Activated CD4-positive, alpha-beta T cell treated with anti-CD3 and anti-CD28 coated beads for 36 hours (primary cell): ENCODE measurements around the gene CCR2. TPM values are rescaled to one million over a fixed set of nuclear protein-coding genes. Genes with fewer than 3 reads are reported as not detected.
"Not testable (repeated sequence)": the region's sequence is repeated elsewhere in the genome, so short reads cannot be mapped to it uniquely, and the experiment has no call there.

ENCODE experiments used
- ATAC-seq: fragments of 200-7000 bp; cut with Tn5 transposase; one replicate; pipeline ENCODE4 v1.10.0; 2021; ENCODE audit warnings: mild to moderate bottlenecking, moderate library complexity
- CTCF ChIA-PET: fragments of 350-600 bp; sonication (Branson Sonifier 250); formaldehyde crosslinking; loops from one replicate; lab custom pipeline; 2021; ENCODE audit warnings: antibody characterized with exemption; lab: Charles Lee
- POLR2A ChIA-PET: fragments of 350-600 bp; sonication (Branson Sonifier 250); formaldehyde crosslinking; loops from one replicate; lab custom pipeline; 2021; ENCODE audit warnings: antibody characterized with exemption, inconsistent platforms; lab: Charles Lee
- DNase-seq: peaks from one replicate; pipeline ENCODE4 v3.0.0-alpha.2; 2020
- H3K27ac Mint-ChIP-seq: one replicate; pipeline ENCODE4 v1.8.0; 2021; ENCODE audit warnings: mixed read lengths
- H3K27me3 Mint-ChIP-seq: one replicate; pipeline ENCODE4 v1.8.0; 2021; ENCODE audit warnings: mixed read lengths
- H3K36me3 Mint-ChIP-seq: one replicate; pipeline ENCODE4 v1.8.0; 2021; ENCODE audit warnings: low read depth, mixed read lengths
- H3K4me1 Mint-ChIP-seq: one replicate; pipeline ENCODE4 v1.8.0; 2021; ENCODE audit warnings: mixed read lengths
- H3K4me3 Mint-ChIP-seq: one replicate; pipeline ENCODE4 v1.8.0; 2021; ENCODE audit warnings: mild to moderate bottlenecking, moderate library complexity, mixed read lengths
- H3K9me3 Mint-ChIP-seq: one replicate; pipeline ENCODE4 v1.8.0; 2021; ENCODE audit warnings: low read depth, mixed read lengths
- intact Hi-C, 2 experiments: fragments of 100-400 bp; cut with DNase I in 1 of 2; cut with micrococcal nuclease in 1 of 2; formaldehyde crosslinking; loops; one replicate each; pipeline versions ENCODE4 v1.14.2 to v1.15.1; 2022 to 2024; cut with DNase I, micrococcal nuclease
- total RNA-seq, 2 experiments: library from RNA; stranded (reverse); gene quantifications; one replicate each; pipeline ENCODE4 v1.2.3, GENCODE V29; 2021

Gene CCR2
- total RNA-seq, 2 experiments from 2014 or later: 0.09 TPM; not detected in 1

DNA sequence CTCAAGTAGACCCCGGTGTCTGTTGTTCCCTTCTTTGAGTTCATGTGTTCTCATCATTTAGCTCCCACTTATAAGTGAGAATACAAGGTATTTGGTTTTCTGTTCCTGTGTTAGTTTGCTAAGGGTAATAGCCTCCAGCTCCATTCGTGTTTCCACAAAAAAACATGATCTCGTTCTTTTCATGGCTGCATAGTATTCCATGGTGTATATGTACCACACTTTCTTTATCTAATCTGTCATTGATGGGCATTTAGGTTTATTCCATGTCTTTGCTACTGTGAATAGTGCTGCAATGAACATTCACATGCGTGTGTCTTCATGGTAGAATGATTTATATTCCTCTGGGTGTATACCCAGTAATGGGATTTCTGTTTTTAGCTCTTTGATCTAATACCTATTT is 49.0 kb downstream of the CCR2 start:
- H3K9me3 Mint-ChIP-seq, H3K4me3 Mint-ChIP-seq, H3K27me3 Mint-ChIP-seq, H3K27ac Mint-ChIP-seq, DNase-seq, intact Hi-C loops, POLR2A ChIA-PET, ATAC-seq, H3K36me3 Mint-ChIP-seq: not testable (repeated sequence)
- peaks cover 17% of the 10 kb centered on the region for H3K4me1 Mint-ChIP-seq
- CTCF ChIA-PET: interaction anchor here (0.5 to 0.8 kb wide), 3 partner anchors 9 to 26 kb away, joined by 3 to 4 read pairs (median 3); no protein-coding TSS in a partner anchor

DNA sequence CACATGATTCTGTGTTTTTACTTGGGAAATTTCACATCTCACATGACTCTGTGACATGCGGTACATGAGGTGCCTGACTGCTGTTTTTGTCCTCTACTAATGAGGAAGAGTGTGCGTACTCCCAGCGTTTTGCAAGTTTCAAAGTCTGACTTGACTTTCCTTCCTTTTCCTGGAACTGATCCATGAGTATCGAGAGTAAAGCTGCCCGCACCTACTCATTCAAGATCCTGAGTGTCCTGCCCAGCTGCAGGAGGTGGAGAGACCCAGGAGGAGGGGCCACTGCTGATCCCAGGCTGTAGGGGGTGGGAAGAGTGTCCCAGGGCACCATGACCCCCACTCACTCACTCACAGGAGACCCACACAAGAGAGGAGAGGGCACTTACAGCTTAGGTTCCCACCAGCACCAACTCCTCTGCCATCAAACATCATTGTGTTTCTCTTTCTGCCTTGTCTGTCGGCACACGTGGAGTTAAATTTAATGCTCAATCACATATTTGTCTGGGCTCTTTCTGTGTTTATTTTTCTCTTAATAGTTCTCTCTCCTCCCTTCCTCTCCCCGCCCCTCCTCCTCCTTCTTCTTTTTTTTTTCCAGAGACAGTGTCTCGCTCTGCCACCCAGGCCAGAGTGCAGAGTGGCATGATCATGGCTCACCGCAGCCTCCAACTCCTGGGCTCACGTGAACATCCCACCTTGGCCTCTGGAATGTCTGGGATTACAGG is 51.5 kb downstream of the CCR2 start:
- ChIA-PET CTCF (interaction anchor here (0.6 kb wide), 1 partner anchor 82 kb away, joined by 3 read pairs; no protein-coding TSS in a partner anchor), POLR2A (interaction anchor here (0.6 kb wide), 1 partner anchor 129 kb away, joined by 3 read pairs; no protein-coding TSS in a partner anchor)
- Mint-ChIP-seq H3K36me3 (no peaks in the 10 kb centered on the region), H3K4me3 (no peak overlapping the region), H3K9me3 (no peaks in the 10 kb centered on the region), H3K27me3 (peaks cover 2% of the 10 kb centered on the region), H3K4me1 (peaks cover 33% of the 10 kb centered on the region), H3K27ac (no peak overlapping the region)
- DNase-seq: no peak
- intact Hi-C loops: no loop called here
- no peak for ATAC-seq

DNA sequence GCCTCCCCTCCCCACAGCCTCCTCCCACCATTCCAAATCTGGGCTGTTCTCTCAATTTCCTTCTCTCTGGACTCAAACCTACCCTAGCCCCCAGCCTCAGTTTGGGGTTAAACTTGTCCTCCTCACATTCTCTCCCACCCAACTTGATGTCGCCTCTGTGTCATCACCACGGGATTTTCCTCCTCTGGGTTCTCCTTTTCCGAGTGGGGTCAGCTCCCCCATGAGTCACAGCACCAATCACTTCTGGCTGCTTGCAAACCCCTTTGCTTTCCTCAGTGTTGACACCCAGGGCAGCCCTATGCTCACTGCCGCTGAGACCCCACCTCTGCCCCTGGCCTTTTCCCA is 52.5 kb downstream of the CCR2 start:
- no peak overlapping the region for H3K4me3 Mint-ChIP-seq
- H3K27me3 Mint-ChIP-seq: peaks cover 2% of the 10 kb centered on the region
- H3K4me1 Mint-ChIP-seq: peaks cover 33% of the 10 kb centered on the region
- H3K27ac Mint-ChIP-seq: peak overlapping the region; percentile 81
- DNase-seq (no peak), ATAC-seq (no peak)
- intact Hi-C loops: no loop called here
- H3K9me3 Mint-ChIP-seq: no peaks in the 10 kb centered on the region
- ChIA-PET POLR2A (no interaction called here), CTCF (interaction anchor here (1.6 to 1.7 kb wide), 2 partner anchors 18 to 82 kb away, joined by 5 to 8 read pairs; no protein-coding TSS in a partner anchor)
- no peaks in the 10 kb centered on the region for H3K36me3 Mint-ChIP-seq

DNA sequence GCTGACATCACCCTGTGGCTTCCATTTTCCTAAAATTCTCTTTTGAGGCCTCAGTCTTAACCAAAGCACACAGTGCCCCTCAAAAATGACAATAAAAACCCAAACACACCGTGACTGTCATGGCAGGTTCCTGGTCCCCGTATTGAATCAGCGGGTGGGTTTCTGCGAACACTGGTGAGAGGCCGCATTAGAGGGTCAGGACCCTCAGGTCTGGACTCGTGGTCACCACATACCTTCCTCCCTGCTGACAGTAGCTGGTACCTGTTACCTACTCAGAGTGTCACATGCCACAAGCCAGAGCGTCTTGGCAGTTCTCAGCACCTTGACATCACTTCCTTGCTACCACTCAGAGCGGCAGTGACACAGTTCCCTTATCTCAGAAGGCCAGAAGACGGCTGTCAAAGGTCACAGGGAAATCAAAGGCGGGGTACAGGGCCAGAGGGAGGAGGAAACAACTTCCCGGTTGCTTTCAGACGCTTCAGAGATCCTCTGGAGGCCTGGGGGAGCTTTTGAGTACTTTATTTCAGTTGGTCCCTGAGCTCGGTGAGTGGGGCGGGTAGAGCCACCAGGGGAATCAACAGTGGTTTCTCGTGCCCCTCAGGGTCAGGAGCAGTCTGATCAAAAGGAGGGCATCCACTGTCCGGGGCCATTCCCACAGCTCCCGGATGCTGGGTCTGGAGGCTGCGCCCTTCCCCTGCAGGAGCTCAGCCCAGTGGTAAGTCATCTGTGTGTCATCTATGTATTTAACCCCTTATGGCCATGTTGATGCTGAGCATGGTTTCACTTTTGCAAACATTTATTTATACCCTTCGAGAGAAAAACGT is 53.1 kb downstream of the CCR2 start, which contains the start of the genes CCR5AS and CCRL2:
Gene CCR5AS (minus strand): TSS at position 279 of the 824 bp plus-strand sequence.
Gene CCRL2 (plus strand): TSS at position 472 of the 824 bp plus-strand sequence. CDS start 821 bp downstream, outside the sequence.
- H3K27ac Mint-ChIP-seq: peak within 1 kb of the TSS; percentile 81
- H3K36me3 Mint-ChIP-seq: no peaks in the 10 kb centered on the region
- ChIA-PET POLR2A (interaction anchor here (0.6 to 0.7 kb wide), 2 partner anchors 438 to 733 kb away, joined by 3 read pairs; no protein-coding TSS in a partner anchor), CTCF (interaction anchor here (0.7 to 1.7 kb wide), 5 partner anchors 17 to 775 kb away, joined by 3 to 8 read pairs (median 4); no protein-coding TSS in a partner anchor)
- H3K4me3 Mint-ChIP-seq: peak within 1 kb of the TSS; percentile 71
- H3K4me1 Mint-ChIP-seq: peaks cover 33% of the 10 kb centered on the region
- DNase-seq (peak; percentile 65), ATAC-seq (peak; percentile 92)
- intact Hi-C loops: loop anchor here in 1 of 2 experiments (1.0 kb wide), 1 partner anchor 38 kb away; no protein-coding TSS in a partner anchor
- no peaks in the 10 kb centered on the region for H3K9me3 Mint-ChIP-seq
- peaks cover 2% of the 10 kb centered on the region for H3K27me3 Mint-ChIP-seq

DNA sequence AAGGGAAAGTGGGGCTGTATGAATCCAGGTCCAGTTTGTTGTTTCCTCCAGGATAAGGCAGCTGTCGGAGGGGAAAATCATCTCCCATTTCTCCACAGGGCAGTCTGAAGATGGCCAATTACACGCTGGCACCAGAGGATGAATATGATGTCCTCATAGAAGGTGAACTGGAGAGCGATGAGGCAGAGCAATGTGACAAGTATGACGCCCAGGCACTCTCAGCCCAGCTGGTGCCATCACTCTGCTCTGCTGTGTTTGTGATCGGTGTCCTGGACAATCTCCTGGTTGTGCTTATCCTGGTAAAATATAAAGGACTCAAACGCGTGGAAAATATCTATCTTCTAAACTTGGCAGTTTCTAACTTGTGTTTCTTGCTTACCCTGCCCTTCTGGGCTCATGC is 54.1 kb downstream of the CCR2 start:
- H3K27ac Mint-ChIP-seq: no peak overlapping the region
- CTCF ChIA-PET: interaction anchor here (0.7 to 1.7 kb wide), 6 partner anchors 12 to 776 kb away, joined by 3 to 8 read pairs (median 4); no protein-coding TSS in a partner anchor
- peaks cover 33% of the 10 kb centered on the region for H3K4me1 Mint-ChIP-seq
- POLR2A ChIA-PET: interaction anchor here (0.6 kb wide), 1 partner anchor 132 kb away, joined by 3 read pairs; no protein-coding TSS in a partner anchor
- no peak for ATAC-seq
- DNase-seq: no peak
- H3K9me3 Mint-ChIP-seq: no peaks in the 10 kb centered on the region
- peak overlapping the region; percentile 71 for H3K4me3 Mint-ChIP-seq
- peaks cover 2% of the 10 kb centered on the region for H3K27me3 Mint-ChIP-seq
- intact Hi-C loops: loop anchor here in 1 of 2 experiments (1.0 kb wide), 1 partner anchor 39 kb away; no protein-coding TSS in a partner anchor
- no peaks in the 10 kb centered on the region for H3K36me3 Mint-ChIP-seq

DNA sequence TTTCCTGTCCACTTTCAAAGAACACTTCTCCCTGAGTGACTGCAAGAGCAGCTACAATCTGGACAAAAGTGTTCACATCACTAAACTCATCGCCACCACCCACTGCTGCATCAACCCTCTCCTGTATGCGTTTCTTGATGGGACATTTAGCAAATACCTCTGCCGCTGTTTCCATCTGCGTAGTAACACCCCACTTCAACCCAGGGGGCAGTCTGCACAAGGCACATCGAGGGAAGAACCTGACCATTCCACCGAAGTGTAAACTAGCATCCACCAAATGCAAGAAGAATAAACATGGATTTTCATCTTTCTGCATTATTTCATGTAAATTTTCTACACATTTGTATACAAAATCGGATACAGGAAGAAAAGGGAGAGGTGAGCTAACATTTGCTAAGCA is 54.9 kb downstream of the CCR2 start:
- Mint-ChIP-seq H3K27ac (no peak overlapping the region), H3K9me3 (no peaks in the 10 kb centered on the region), H3K4me1 (peaks cover 33% of the 10 kb centered on the region), H3K27me3 (peaks cover 2% of the 10 kb centered on the region), H3K36me3 (no peaks in the 10 kb centered on the region), H3K4me3 (no peak overlapping the region)
- DNase-seq (no peak), ATAC-seq (no peak)
- CTCF ChIA-PET: interaction anchor here (0.7 kb wide), 1 partner anchor 11 kb away, joined by 3 read pairs; no protein-coding TSS in a partner anchor
- intact Hi-C loops: no loop called here
- POLR2A ChIA-PET: no interaction called here

DNA sequence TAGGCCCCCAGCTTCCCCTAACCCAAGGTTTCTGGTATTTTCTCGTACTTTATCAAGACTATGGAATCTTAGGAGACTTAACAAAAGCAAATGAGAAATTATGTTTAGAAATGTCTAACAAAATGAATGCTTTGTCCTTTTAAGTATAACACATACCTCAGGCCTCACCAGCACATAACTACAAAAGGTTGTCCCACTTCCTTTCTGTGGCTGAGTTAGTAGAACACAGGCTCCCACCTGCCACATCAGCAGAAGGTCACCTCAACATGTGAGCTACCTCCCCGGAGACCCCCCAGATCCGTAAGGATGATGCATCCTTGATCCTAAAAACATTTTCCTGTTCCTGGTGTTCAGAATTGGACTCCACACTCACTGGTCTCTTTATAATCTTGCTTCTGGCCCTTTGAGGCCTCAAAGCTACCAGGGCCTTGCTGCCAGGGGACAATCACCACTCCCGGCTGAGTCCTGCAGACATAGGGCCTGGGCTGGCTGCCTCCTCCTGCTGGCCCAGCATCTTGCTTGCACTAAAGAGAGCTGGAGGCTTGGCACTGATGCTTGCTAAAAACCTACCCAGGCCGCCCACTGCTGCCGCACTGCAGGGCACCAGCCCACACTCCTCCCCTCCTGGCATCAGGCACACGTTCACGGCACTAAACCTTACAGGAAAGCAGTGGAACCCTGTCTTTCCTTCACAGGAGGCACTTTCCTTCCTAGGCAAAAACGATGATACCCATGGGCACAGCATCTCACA is 56.0 kb downstream of the CCR2 start:
- CTCF ChIA-PET: no interaction called here

More for the DNA sequence above, 56.0 kb downstream of the CCR2 start:
- DNase-seq: no peak
- Mint-ChIP-seq H3K27me3 (peaks cover 2% of the 10 kb centered on the region), H3K9me3 (no peaks in the 10 kb centered on the region), H3K4me1 (peaks cover 33% of the 10 kb centered on the region), H3K36me3 (no peaks in the 10 kb centered on the region), H3K4me3 (no peak overlapping the region), H3K27ac (no peak overlapping the region)
- intact Hi-C loops: no loop called here
- ATAC-seq: no peak
- POLR2A ChIA-PET: no interaction called here

Other genes starting within 250 kb of the CCR2 start
- under 1 TPM; 0.14 to 0.16 TPM for gene CCR1, start 145.8 kb upstream of the CCR2 start, total RNA-seq
- not detected for gene CCR3, start 111.7 kb upstream of the CCR2 start, total RNA-seq
- gene CCR5, start 16.8 kb downstream of the CCR2 start, total RNA-seq: under 1 TPM; 0.14 to 0.25 TPM
- gene CCRL2, start 53.1 kb downstream of the CCR2 start, total RNA-seq: 1 to 10 TPM; 1.0 to 1.3 TPM
- gene LTF, start 110.8 kb downstream of the CCR2 start, total RNA-seq: not detected
- not detected for gene RTP3, start 143.9 kb downstream of the CCR2 start, total RNA-seq
- under 1 TPM in 1 of 2 experiments, not detected in 1; 0.04 TPM for gene LRRC2, start 212.2 kb downstream of the CCR2 start, total RNA-seq